SK-N-SH (cell line): ENCODE measurements around the gene CTSF. TPM values are rescaled to one million over a fixed set of nuclear protein-coding genes. Genes with fewer than 3 reads are reported as not detected.
"Not testable (repeated sequence)": the region's sequence is repeated elsewhere in the genome, so short reads cannot be mapped to it uniquely, and the experiment has no call there.

Experiments used
- CTCF ChIA-PET: fragments of 300-600, 350-600 bp; formaldehyde crosslinking; extraction: SDS; loops from one replicate; lab custom pipeline; 2021; lab: Yijun Ruan, JAX
- POLR2A ChIA-PET: fragments of 350-600 bp; sonication (Branson Sonifier 250); formaldehyde crosslinking; extraction: SDS; loops from one replicate; lab custom pipeline; 2020; ENCODE audit warnings: antibody characterized with exemption, inconsistent platforms; lab: Yijun Ruan, JAX
- DNase-seq: peaks from one replicate; pipeline ENCODE4 v3.0.0; 2012
- H2AFZ ChIP-seq: fragments of 200-600 bp; sonication (generic); 2 replicates; pipeline ENCODE4 v1.8.1; 2016; ENCODE audit warnings: antibody characterized with exemption, mild to moderate bottlenecking, low read depth
- H3F3A ChIP-seq: fragments of 200-600 bp; sonication (generic); replicated peaks from 2 replicates; pipeline ENCODE3; 2016; ENCODE audit warnings: antibody characterized with exemption, mild to moderate bottlenecking; ENCODE audit not compliant: insufficient read depth
- H3K27ac ChIP-seq, 2 experiments: fragments of 200-500 bp in 1 of 2; fragments of 200-600 bp in 1 of 2; sonication (Bioruptor generic) in 1 of 2; sonication (generic), shearing (Covaris generic) in 1 of 2; 2 replicates each; pipeline versions ENCODE4 v1.5.1 to v1.6.1; 2014 to 2016; ENCODE audit warnings: low read depth in 2 of 2, inconsistent platforms in 1 of 2, low read length in 1 of 2, mild to moderate bottlenecking in 1 of 2, mixed read lengths in 1 of 2
- H3K27me3 ChIP-seq: fragments of 200-600 bp; sonication (generic), shearing (Covaris generic); 2 replicates; pipeline ENCODE4 v1.6.1; 2016; ENCODE audit warnings: mixed run types; ENCODE audit not compliant: insufficient read depth
- H3K36me3 ChIP-seq, 2 experiments: fragments of 200-500 bp in 1 of 2; fragments of 200-600 bp in 1 of 2; sonication (Bioruptor generic) in 1 of 2; sonication (generic) in 1 of 2; replicated peaks in 1 of 2; 2 replicates each; pipeline versions ENCODE3 to v1.5.1; 2014 to 2016; ENCODE audit warnings: low read length in 1 of 2, mild to moderate bottlenecking in 1 of 2; ENCODE audit not compliant: insufficient read depth in 2 of 2, control insufficient read depth in 1 of 2
- H3K4me1 ChIP-seq, 2 experiments: fragments of 200-500 bp in 1 of 2; fragments of 200-600 bp in 1 of 2; sonication (Bioruptor generic) in 1 of 2; sonication (generic), shearing (Covaris generic) in 1 of 2; 2 replicates each; pipeline versions ENCODE4 v1.5.1 to v1.6.1; 2014 to 2016; ENCODE audit warnings: low read depth in 1 of 2, low read length in 1 of 2, mixed run types in 1 of 2; ENCODE audit not compliant: insufficient read depth in 2 of 2, control insufficient read depth in 1 of 2
- H3K4me2 ChIP-seq: fragments of 200-600 bp; sonication (generic), shearing (Covaris generic); 2 replicates; pipeline ENCODE4 v1.6.1; 2017; ENCODE audit warnings: mixed run types
- H3K4me3 ChIP-seq, 2 experiments: fragments of 200-500 bp in 1 of 2; fragments of 200-600 bp in 1 of 2; sonication (Bioruptor generic) in 1 of 2; sonication (generic), shearing (Covaris generic) in 1 of 2; 2 replicates each; pipeline versions ENCODE4 v1.5.1 to v1.8.1; 2014 to 2016; ENCODE audit warnings: low read depth in 2 of 2, inconsistent platforms in 1 of 2, low read length in 1 of 2, mild to moderate bottlenecking in 1 of 2, mixed read lengths in 1 of 2, moderate library complexity in 1 of 2
- H3K79me2 ChIP-seq: fragments of 200-600 bp; sonication (generic); 2 replicates; pipeline ENCODE4 v1.8.1; 2017; ENCODE audit warnings: mild to moderate bottlenecking; ENCODE audit not compliant: insufficient read depth
- H3K9ac ChIP-seq: fragments of 200-600 bp; sonication (generic); 2 replicates; pipeline ENCODE4 v1.6.1; 2017; ENCODE audit warnings: mixed run types
- H3K9me2 ChIP-seq: fragments of 200-600 bp; sonication (generic); 2 replicates; pipeline ENCODE4 v1.6.1; 2017; ENCODE audit warnings: mixed run types
- H3K9me3 ChIP-seq: fragments of 200-600 bp; sonication (generic); 2 replicates; pipeline ENCODE4 v1.6.1; 2017; ENCODE audit warnings: mixed run types, mild to moderate bottlenecking, moderate library complexity
- H4K20me1 ChIP-seq: fragments of 200-600 bp; sonication (generic); 2 replicates; pipeline ENCODE4 v1.6.1; 2017; ENCODE audit warnings: mild to moderate bottlenecking, mixed run types; ENCODE audit not compliant: insufficient read depth
- CHD2 ChIP-seq: fragments of 150-350 bp; IDR thresholded peaks from 2 replicates; pipeline ENCODE4 v1.6.1; 2018; ENCODE audit warnings: low read length; ENCODE audit not compliant: partially characterized antibody
- EP300 ChIP-seq, 2 experiments: IDR thresholded peaks; 2 replicates each; pipeline versions ENCODE4 v1.4.0 to v1.6.1; 2012; ENCODE audit warnings: borderline replicate concordance in 1 of 2, low read depth in 1 of 2, low read length in 1 of 2
- EZH2phosphoT487 ChIP-seq: fragments of 200-600 bp; sonication (generic); IDR thresholded peaks from 2 replicates; pipeline ENCODE4 v1.6.1; 2017; ENCODE audit warnings: low read depth, mixed run types, mild to moderate bottlenecking, antibody characterized with exemption, moderate library complexity, borderline replicate concordance
- FOSL2 ChIP-seq: IDR thresholded peaks from 2 replicates; pipeline ENCODE4 v1.4.0; 2012; ENCODE audit warnings: low read depth, mild to moderate bottlenecking, moderate library complexity, borderline replicate concordance
- FOXJ3 ChIP-seq: sonication (generic); formaldehyde crosslinking; IDR thresholded peaks from 2 replicates; pipeline ENCODE4 v1.5.1; 2020; ENCODE audit warnings: mild to moderate bottlenecking, missing genetic modification reagents
- JUND ChIP-seq: IDR thresholded peaks from 2 replicates; pipeline ENCODE4 v1.4.0; 2012
- MXI1 ChIP-seq: IDR thresholded peaks from 2 replicates; pipeline ENCODE4 v1.6.1; 2012; ENCODE audit warnings: mild to moderate bottlenecking, low read depth, low read length, improper control_type of control experiment
- RFX5 ChIP-seq: IDR thresholded peaks from 2 replicates; pipeline ENCODE4 v1.6.1; 2012; ENCODE audit warnings: mild to moderate bottlenecking, improper control_type of control experiment, low read length
- RXRA ChIP-seq: IDR thresholded peaks from 2 replicates; pipeline ENCODE4 v1.4.0; 2012; ENCODE audit warnings: low read depth, mild to moderate bottlenecking, borderline replicate concordance
- SIN3A ChIP-seq: IDR thresholded peaks from 2 replicates; pipeline ENCODE4 v1.6.1; 2012; ENCODE audit warnings: low read depth, mild to moderate bottlenecking, low read length, moderate library complexity, borderline replicate concordance
- TCF12 ChIP-seq: IDR thresholded peaks from 2 replicates; pipeline ENCODE4 v1.4.0; 2012
- TEAD4 ChIP-seq: IDR thresholded peaks from 2 replicates; pipeline ENCODE4 v1.4.0; 2012; ENCODE audit warnings: mild to moderate bottlenecking, borderline replicate concordance; ENCODE audit not compliant: insufficient read depth
- USF1 ChIP-seq: IDR thresholded peaks from 2 replicates; pipeline ENCODE4 v1.4.0; 2012; ENCODE audit warnings: low read depth, borderline replicate concordance
- USF2 ChIP-seq: fragments of 150-350 bp; IDR thresholded peaks from 2 replicates; pipeline ENCODE4 v1.6.1; 2017; ENCODE audit warnings: antibody characterized with exemption, low read length, low read depth, borderline replicate concordance
- ZBTB33 ChIP-seq: IDR thresholded peaks from 2 replicates; pipeline ENCODE4 v1.4.0; 2012; ENCODE audit warnings: low read depth, borderline replicate concordance
- WGBS: methylation state at CpG from one replicate; pipeline ENCODE4 v1.1.6; 2017; ENCODE audit warnings: low lambda C conversion rate; 5-methylcytosine and 5-hydroxymethylcytosine counted together
- polyA plus RNA-seq, 3 experiments: library from polyadenylated mRNA; depleted of rRNA; stranded (reverse); fragments of >200 nt; gene quantifications; 2 replicates each; pipeline ENCODE4 v1.2.3, GENCODE V29; 2012

CTSF gene
- polyA plus RNA-seq, 1 of the 3 experiments (the other 2 are of a cell fraction) = 57.2 TPM

- H3K27ac ChIP-seq, H3K79me2 ChIP-seq, H3K36me3 ChIP-seq, H4K20me1 ChIP-seq, H3K9me3 ChIP-seq, H3F3A ChIP-seq, H2AFZ ChIP-seq, POLR2A ChIA-PET, H3K4me2 ChIP-seq, DNase-seq, H3K4me1 ChIP-seq, H3K4me3 ChIP-seq, H3K9me2 ChIP-seq, H3K9ac ChIP-seq, H3K27me3 ChIP-seq: not testable (repeated sequence)
- CTCF ChIA-PET = interaction anchor here (5.1 kb wide), 1 partner anchor 95 kb away, joined by 30 read pairs; the partner anchor contains the start of gene RBM4B
- WGBS = 50% methylated on average over 3 of the region's 3 CpGs
Measured at GRCh38 chr11:66582565-66583147, 14.2 kb upstream of the CTSF start.

- 75% methylated on average over 3 of the region's 3 CpGs for WGBS
- H3K9me2 ChIP-seq = no peaks in the 10 kb centered on the region
- POLR2A ChIA-PET = interaction anchor here (4.3 kb wide), 1 partner anchor 97 kb away, joined by 21 read pairs; the partner anchor contains the start of gene RBM4B
Measured at GRCh38 chr11:66581261-66581660, 12.9 kb upstream of the CTSF start.

GRCh38 chr11:66580803-66581202, 12.4 kb upstream of the CTSF start:
- DNase-seq = no peak
- no peak overlapping the region for H3K4me3 ChIP-seq
- H3K36me3 ChIP-seq = no peaks in the 10 kb centered on the region
- H3K4me1 ChIP-seq = peaks cover 0 to 2% of the 10 kb centered on the region in 2 experiments; a peak in 1 of 4 replicates
- no peak overlapping the region for H2AFZ ChIP-seq
- CTCF ChIA-PET = interaction anchor here (1.3 to 5.1 kb wide), 6 partner anchors 9 to 254 kb away, joined by 3 to 30 read pairs (median 6); partner anchors contain the start of genes CCDC87, CCS and RBM4B
- H3K27ac ChIP-seq = no peak overlapping the region
- no peak overlapping the region for H3K4me2 ChIP-seq
- H3K27me3 ChIP-seq = no peaks in the 10 kb centered on the region; the same call in 1 of the 2 replicates
- H3F3A ChIP-seq = no peaks in the 10 kb centered on the region
- H3K79me2 ChIP-seq = no peaks in the 10 kb centered on the region
- WGBS = 92% methylated on average over 5 of the region's 5 CpGs
- H3K9me2 ChIP-seq = no peaks in the 10 kb centered on the region
- no peaks in the 10 kb centered on the region for H3K9me3 ChIP-seq
- no peak overlapping the region for H3K9ac ChIP-seq
- POLR2A ChIA-PET = interaction anchor here (4.3 kb wide), 1 partner anchor 97 kb away, joined by 21 read pairs; the partner anchor contains the start of gene RBM4B
- H4K20me1 ChIP-seq = no peaks in the 10 kb centered on the region
- TF ChIP-seq SIN3A = no peak
- TF ChIP-seq TCF12 = no peak
- no peak for TF ChIP-seq CHD2
- no peak for TF ChIP-seq RFX5
- no peak for TF ChIP-seq EZH2phosphoT487
- TF ChIP-seq RXRA = no peak
- TF ChIP-seq FOSL2 = no peak
- TF ChIP-seq JUND = no peak
- TF ChIP-seq USF1 = no peak
- TF ChIP-seq EP300 (IDR thresholded peaks at IDR 0.05; ENCODE audit: borderline replicate concordance in 1 of 2, low read depth in 1 of 2, low read length in 1 of 2) = no peak
- no peak for TF ChIP-seq USF2
- TF ChIP-seq ZBTB33 = no peak
- no peak for TF ChIP-seq MXI1

More at GRCh38 chr11:66581261-66581660, 12.9 kb upstream of the CTSF start:
- no peak overlapping the region for H2AFZ ChIP-seq
- no peak overlapping the region for H3K9ac ChIP-seq
- no peaks in the 10 kb centered on the region for H3K27me3 ChIP-seq
- peaks cover 0 to 2% of the 10 kb centered on the region in 2 experiments; a peak in 1 of 4 replicates for H3K4me1 ChIP-seq
- no peaks in the 10 kb centered on the region for H3K36me3 ChIP-seq
- CTCF ChIA-PET = interaction anchor here (1.2 to 5.1 kb wide), 7 partner anchors 8 to 253 kb away, joined by 3 to 30 read pairs (median 4); partner anchors contain the start of genes CCDC87, CCS and RBM4B
- no peak overlapping the region for H3K27ac ChIP-seq
- H3F3A ChIP-seq = no peaks in the 10 kb centered on the region
- H3K9me3 ChIP-seq = no peaks in the 10 kb centered on the region
- H3K4me2 ChIP-seq = no peak overlapping the region
- no peak for TF ChIP-seq FOXJ3
- TF ChIP-seq TEAD4 = no peak
- no peak for TF ChIP-seq USF2
- DNase-seq = no peak
- H3K4me3 ChIP-seq = no peak overlapping the region
- no peaks in the 10 kb centered on the region for H4K20me1 ChIP-seq
- no peaks in the 10 kb centered on the region for H3K79me2 ChIP-seq
